GM21723 (cell line): ENCODE results near the gene IGFL4.
A peak's percentile ranks its signal among the peaks of the same experiment; 100 is the strongest.

ENCODE experiments used
- ATAC-seq: cut with Tn5 transposase; IDR thresholded peaks from one replicate; pipeline ENCODE4 v1.9.1; 2021; ENCODE audit warnings: mild to moderate bottlenecking, moderate library complexity; ENCODE audit not compliant: unreplicated experiment

Gene IGFL4

GRCh38 chr19:45995715-45996385, 45.0 kb downstream of the IGFL4 start:
- no peak for ATAC-seq

- ATAC-seq = peak; percentile 96
Observed at GRCh38 chr19:45994998-45995714, 45.6 kb downstream of the IGFL4 start, which contains the start of gene CCDC61. Gene CCDC61 (plus strand): TSS chr19:45995467. CDS start chr19:46003019, 7,552 bp downstream.

DNA sequence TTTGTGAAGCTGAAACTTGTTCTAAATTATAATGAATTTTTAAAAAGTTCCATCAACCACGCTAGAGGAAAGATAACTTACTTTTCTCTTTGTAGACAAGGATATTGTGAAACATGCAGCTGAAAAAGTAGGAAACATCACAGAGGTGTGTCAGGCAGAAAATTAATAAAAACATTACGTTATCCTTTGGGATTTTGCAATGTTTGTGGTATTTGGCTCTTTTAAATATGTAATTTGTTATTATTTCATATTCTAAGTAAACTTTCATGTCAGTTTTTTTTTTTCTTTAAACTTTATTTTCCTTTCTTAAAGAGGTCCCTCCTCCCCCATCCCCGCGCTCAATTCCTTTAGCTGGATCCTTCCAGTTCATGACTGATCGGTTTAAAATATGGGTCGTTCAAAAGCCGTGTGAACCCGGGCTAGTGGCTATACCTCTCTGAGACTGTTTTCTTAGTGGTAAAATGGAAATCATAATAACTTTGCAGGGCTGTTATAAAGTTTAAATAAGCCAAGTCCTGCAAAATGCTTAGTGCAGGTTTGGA, 46.3 kb downstream of the IGFL4 start:
- ATAC-seq = peak; percentile 12

GRCh38 chr19:45990113-45990728, 50.6 kb downstream of the IGFL4 start:
- no peak for ATAC-seq
